HFF-Myc (cell line): ENCODE measurements around the gene KRT4.

Source experiments
- DNase-seq: peaks from one replicate; pipeline ENCODE4 v3.0.0-alpha.2; 2011; ENCODE audit warnings: low read depth; ENCODE audit errors: extremely low read depth
- H3K4me3 ChIP-seq: replicated peaks from 2 replicates; pipeline ENCODE4 v1.5.1; 2011; ENCODE audit warnings: low read depth, mild to moderate bottlenecking, control low read depth, low read length
- TF ChIP-seq, protein P1 (sequence below): IDR thresholded peaks from 2 replicates; pipeline ENCODE4 v1.5.1; 2012; ENCODE audit warnings: mild to moderate bottlenecking, low read depth, low read length, control low read depth; ENCODE audit errors: missing control alignments

KRT4 gene

DNA sequence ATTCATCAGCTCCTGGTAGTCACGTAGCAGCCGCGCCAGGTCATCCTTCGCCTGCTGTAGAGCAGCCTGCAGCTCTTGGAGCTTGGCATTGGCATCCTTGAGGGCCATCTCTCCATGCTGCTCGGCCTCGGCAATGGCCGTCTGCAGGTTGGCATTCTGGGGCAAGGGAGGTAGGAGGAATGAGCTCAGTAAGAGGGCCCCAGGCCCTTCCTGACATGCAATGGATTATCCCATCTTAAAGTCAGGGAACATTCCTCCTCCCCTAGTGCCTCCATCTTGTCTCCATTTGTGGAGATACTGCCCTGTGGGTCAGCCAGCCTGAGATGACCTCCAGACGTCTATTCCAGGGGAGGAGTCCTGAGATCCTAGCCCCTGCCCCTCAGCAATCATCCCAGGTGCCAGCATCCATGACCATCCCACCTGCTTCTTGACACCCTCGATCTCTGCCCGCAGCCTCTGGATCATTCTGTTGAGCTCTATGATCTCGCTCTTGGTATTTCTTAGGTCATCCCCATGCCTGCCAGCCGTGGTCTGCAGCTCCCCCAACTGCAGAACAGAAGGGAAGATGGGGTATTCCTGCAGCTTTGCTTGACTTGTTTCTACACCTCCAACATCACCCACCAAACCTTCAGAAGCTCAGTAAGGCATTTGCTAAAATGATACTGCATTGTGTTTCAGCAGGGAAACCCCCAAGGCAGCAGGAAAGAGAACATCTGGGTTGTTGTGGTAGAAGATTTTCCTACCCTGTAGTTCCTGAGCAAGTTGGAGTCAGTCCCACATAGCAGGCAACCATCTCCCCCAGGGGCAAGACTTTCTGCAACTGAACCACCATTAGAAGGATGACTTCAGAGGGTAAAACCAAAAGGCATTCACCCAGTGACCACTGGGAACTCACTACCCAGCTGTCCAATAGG, 22.4 kb downstream of the KRT4 start:
- H3K4me3 ChIP-seq: no peak overlapping the region
- TF ChIP-seq, protein P1, sequence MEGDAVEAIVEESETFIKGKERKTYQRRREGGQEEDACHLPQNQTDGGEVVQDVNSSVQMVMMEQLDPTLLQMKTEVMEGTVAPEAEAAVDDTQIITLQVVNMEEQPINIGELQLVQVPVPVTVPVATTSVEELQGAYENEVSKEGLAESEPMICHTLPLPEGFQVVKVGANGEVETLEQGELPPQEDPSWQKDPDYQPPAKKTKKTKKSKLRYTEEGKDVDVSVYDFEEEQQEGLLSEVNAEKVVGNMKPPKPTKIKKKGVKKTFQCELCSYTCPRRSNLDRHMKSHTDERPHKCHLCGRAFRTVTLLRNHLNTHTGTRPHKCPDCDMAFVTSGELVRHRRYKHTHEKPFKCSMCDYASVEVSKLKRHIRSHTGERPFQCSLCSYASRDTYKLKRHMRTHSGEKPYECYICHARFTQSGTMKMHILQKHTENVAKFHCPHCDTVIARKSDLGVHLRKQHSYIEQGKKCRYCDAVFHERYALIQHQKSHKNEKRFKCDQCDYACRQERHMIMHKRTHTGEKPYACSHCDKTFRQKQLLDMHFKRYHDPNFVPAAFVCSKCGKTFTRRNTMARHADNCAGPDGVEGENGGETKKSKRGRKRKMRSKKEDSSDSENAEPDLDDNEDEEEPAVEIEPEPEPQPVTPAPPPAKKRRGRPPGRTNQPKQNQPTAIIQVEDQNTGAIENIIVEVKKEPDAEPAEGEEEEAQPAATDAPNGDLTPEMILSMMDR: no peak
- no peak for DNase-seq

DNA sequence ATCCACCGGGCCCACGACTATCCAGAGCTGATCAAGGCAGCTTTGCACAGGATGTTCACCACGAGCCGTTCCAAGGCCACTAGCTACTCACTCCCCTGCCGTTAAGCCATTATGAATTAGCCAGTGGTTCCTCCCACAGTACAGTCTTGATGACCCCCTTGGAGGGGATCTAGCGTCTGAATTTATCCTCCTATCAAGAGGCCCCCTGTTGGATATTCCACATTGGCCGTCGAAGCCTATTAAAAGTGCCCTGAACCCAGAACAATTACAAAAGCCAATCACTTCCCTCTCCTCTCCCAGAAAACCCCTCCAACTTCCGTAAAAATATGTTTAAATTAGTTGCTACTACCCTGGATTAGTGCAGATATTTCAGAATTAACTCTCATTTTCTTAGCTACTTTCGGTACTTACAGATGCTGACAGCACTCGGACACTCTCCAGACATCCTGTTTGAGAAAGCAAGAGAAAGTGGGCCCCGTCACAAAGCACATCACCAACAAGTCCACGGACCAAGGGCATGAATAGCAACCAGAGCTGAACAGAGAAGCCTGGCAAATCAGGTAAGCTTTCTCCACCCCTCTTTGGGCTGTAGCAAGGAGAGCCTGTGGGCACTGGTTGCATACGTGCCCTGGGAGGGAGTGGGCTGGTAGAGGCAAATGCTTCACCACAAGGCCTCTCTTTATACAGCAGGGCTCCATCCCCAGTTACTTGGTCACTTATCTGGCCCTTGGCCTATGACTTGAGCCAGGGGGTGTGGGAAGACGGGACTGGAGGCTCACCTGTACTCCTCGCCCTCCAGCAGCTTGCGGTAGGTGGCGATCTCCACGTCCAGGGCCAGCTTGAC, 23.3 kb downstream of the KRT4 start:
- TF ChIP-seq, protein P1: no peak
- DNase-seq: no peak
- H3K4me3 ChIP-seq: no peak overlapping the region

DNA sequence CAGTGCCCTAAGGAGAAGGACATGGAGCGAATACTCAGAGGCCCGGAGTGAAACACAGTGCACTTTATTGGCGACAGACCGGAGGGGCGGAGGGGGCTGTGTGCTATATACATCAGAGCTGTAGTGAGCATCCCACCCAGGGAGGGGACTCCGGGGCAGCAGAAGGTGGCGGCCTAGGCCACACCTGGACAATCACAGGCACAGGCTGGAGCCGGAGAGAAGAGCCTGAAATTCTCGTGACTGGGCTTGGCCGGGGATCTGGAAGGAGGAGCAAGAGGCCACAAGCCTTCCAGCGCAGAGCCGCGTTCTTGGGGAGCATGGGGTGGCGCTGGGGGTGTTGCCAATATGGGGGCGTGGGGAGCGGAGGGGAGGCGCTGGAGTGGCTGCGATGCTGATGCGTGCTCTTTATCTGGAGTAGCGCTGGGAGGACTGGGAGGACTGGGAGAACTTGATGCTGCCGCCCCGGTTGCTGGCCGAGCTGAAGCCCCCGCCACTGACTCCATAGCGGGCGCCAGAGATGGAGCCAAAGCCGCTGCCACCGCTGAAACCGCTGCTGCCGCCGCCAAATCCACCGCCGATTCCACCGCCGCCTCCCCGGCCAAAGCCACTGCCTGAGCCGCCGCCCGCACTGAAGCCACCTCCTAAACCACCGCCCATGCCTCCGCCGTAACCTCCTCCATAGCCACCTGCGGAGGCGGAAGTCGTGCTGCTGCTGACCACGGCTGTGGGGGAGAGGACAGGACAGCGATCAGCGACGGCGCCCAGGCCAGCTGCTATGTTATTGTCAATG, 24.1 kb downstream of the KRT4 start:
- TF ChIP-seq, protein P1: no peak
- no peak for DNase-seq
- no peak overlapping the region for H3K4me3 ChIP-seq

DNA sequence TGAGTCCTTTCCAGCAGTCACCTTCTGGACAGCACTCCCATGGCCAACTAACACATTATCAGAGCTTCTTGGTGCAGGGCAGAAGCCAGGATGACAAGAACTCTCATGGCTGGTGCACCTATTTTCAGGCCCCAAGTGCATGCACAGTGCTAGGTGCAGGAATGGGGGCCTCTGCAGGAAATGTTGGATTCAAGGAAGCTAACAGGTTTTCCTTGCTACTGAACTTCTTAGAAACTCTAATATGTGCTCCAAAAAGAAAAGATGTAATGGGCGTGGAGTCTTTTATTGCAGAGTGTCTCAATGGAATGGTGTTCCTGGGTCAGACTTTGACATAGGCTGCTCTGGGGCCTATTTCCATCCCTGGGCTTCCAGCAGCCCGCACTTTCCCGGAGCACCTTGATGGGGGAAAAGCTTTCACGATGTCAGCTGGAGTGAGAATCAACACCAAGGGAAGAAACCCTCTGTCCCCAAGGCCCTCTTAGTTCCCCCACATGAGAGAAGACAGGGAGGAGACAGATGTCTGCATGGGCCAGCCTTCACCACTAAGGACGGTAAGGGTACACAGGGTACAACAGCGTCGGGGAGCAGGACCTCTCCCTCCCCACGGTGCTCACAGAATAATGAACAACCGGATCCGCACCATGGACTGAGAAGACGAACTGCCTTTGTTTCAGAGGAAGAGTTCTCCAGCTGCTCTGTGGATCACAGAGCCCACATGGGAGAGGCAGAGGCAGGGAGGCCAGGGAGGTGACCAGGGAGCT, 24.9 kb downstream of the KRT4 start:
- TF ChIP-seq, protein P1: no peak
- H3K4me3 ChIP-seq: no peak overlapping the region
- DNase-seq: no peak

DNA sequence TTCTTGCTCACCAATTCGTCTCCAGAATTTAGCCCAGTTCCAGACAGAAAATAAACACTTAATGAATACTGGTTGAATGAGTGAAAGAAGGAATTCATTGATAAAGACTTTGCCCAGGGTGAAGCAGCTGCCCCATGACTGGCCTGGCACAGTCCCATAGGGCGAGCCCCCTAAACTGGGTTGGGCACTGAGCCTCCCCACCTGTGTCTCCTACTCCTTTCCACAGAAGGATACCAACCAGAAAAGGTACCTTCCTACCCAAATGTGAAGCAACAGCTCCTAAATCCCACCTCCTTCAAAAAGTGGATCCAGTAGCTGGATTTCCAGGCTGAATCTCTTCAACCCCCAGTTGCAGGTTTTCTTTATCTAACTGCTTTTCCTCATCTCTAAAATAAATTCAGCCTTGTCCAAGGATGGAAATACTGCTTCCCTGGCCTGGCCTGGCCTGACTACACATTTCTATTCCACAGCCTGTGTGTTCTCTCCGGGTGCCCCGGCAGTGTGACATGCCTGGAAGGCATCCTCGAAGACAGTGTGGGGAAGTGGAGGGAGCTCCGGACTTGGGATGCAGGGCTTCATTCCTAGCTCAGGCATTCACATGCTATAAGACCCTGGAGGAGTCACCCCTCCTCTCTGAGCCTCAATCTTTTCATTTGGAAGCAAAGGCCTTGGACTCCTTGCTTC, 25.6 kb downstream of the KRT4 start:
- TF ChIP-seq, protein P1: no peak
- H3K4me3 ChIP-seq: no peak overlapping the region
- no peak for DNase-seq
